ENCODE data around the gene EFEMP2.

Gene EFEMP2

DNA sequence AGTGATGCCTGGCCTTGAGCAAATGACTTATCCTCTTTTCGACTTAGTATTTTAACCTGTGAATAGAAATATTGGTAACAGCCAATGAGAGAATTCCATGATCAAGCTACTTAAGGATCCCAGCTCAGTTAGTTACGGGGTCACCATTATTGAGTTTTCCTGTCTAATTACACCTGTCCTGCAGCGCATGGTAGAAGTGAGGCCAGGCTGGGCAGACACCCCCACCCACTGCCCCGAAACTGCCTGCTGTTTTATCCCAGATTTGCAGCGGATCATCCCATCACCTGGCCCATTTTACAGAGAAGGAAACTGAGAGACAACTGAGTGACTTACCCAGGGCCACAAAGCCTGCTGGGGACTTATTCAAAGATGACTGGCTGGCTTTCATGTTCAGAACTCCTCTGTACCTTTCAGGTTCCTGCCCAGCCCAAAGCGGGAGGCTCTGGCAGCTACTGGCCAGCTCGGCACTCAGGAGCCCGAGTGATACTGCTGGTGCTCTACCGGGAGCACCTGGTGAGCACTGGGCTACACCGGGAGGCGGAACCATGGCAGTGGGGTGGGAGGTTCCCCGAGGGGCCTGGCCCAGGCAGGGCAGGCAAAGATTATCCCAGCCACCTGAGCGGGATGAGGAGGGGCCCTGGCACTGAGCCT is 10.9 kb downstream of the EFEMP2 start:
- Histone ChIP-seq H3K4me3 (ENCODE audit: low read length) (peak overlapping the region; percentile 94), H3K9ac (ENCODE audit: low read length) (peak overlapping the region; percentile 99), H3K9me3 (ENCODE audit: control insufficient read depth, low read length) (no peaks in the 10 kb centered on the region), H3K4me1 (ENCODE audit: control insufficient read depth, insufficient read depth, low read length) (peaks cover 34% of the 10 kb centered on the region), H3K27me3 (replicated peaks; ENCODE audit: control insufficient read depth, insufficient read depth, low read length) (no peaks in the 10 kb centered on the region), H3K36me3 (ENCODE audit: control insufficient read depth, insufficient read depth, low read length, severe bottlenecking) (peaks cover 50% of the 10 kb centered on the region)
- DNase-seq (ENCODE audit: low read depth) = no peak

GRCh38 chr11:65861165-65861505 is 11.5 kb downstream of the EFEMP2 start:
- DNase-seq (ENCODE audit: low read depth) = peak; percentile 38
- H3K27me3 ChIP-seq (replicated peaks; ENCODE audit: control insufficient read depth, insufficient read depth, low read length) = no peaks in the 10 kb centered on the region
- H3K4me3 ChIP-seq (ENCODE audit: low read length) = peak overlapping the region; percentile 94
- H3K9me3 ChIP-seq (ENCODE audit: control insufficient read depth, low read length) = no peaks in the 10 kb centered on the region
- H3K4me1 ChIP-seq (ENCODE audit: control insufficient read depth, insufficient read depth, low read length) = peaks cover 38% of the 10 kb centered on the region
- peak overlapping the region; percentile 99 for H3K9ac ChIP-seq (ENCODE audit: low read length)
- H3K36me3 ChIP-seq (ENCODE audit: control insufficient read depth, insufficient read depth, low read length, severe bottlenecking) = peaks cover 46% of the 10 kb centered on the region

DNA sequence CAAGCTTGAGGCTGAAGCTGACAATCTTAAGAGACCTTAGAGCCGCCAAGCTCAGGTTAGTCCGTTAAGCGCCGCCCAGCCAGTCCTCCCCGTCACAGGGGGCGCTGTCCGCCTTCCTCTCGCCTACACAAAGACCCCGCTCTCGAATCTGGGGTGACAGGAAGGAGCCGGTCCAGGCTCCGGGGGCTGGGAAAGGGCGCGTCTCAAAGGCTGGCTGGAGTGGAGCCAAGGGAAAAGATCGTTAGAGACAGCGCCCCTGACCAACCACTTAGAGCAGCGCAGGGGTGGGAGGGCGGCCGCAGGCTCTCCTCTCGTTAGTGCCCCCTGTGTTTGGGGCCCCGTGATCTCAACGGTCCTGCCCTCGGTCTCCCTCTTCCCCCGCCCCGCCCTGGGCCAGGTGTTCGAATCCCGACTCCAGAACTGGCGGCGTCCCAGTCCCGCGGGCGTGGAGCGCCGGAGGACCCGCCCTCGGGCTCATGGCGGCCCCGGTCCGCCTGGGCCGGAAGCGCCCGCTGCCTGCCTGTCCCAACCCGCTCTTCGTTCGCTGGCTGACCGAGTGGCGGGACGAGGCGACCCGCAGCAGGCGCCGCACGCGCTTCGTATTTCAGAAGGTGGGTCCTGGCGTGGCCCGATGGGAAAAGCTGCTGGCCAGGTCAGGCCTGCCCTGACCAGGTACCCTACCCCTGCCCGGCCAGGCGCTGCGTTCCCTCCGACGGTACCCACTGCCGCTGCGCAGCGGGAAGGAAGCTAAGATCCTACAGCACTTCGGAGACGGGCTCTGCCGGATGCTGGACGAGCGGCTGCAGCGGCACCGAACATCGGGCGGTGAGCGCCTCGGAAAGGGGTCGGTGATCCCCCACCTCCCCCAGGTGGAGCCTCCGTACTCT is 12.1 kb downstream of the EFEMP2 start, which contains the start of gene MUS81:
Gene MUS81 (plus strand): TSS at position 156 of the 887 bp plus-strand sequence. CDS start 321 bp downstream, at position 477.
- H3K9ac ChIP-seq (ENCODE audit: low read length) = peak within 1 kb of the TSS; percentile 99
- H3K4me1 ChIP-seq (ENCODE audit: control insufficient read depth, insufficient read depth, low read length) = peaks cover 44% of the 10 kb centered on the region
- peak; percentile 98 for DNase-seq (ENCODE audit: low read depth)
- H3K9me3 ChIP-seq (ENCODE audit: control insufficient read depth, low read length) = no peaks in the 10 kb centered on the region
- peaks cover 45% of the 10 kb centered on the region for H3K36me3 ChIP-seq (ENCODE audit: control insufficient read depth, insufficient read depth, low read length, severe bottlenecking)
- H3K27me3 ChIP-seq (replicated peaks; ENCODE audit: control insufficient read depth, insufficient read depth, low read length) = no peaks in the 10 kb centered on the region
- peak within 1 kb of the TSS; percentile 94 for H3K4me3 ChIP-seq (ENCODE audit: low read length)

GRCh38 chr11:65859812-65860277 is 12.8 kb downstream of the EFEMP2 start:
- H3K4me1 ChIP-seq (ENCODE audit: control insufficient read depth, insufficient read depth, low read length) = peaks cover 47% of the 10 kb centered on the region
- DNase-seq (ENCODE audit: low read depth) = peak; percentile 49
- peak overlapping the region; percentile 99 for H3K9ac ChIP-seq (ENCODE audit: low read length)
- H3K4me3 ChIP-seq (ENCODE audit: low read length) = peak overlapping the region; percentile 94
- no peaks in the 10 kb centered on the region for H3K27me3 ChIP-seq (replicated peaks; ENCODE audit: control insufficient read depth, insufficient read depth, low read length)
- H3K36me3 ChIP-seq (ENCODE audit: control insufficient read depth, insufficient read depth, low read length, severe bottlenecking) = peaks cover 45% of the 10 kb centered on the region
- H3K9me3 ChIP-seq (ENCODE audit: control insufficient read depth, low read length) = no peaks in the 10 kb centered on the region

DNA sequence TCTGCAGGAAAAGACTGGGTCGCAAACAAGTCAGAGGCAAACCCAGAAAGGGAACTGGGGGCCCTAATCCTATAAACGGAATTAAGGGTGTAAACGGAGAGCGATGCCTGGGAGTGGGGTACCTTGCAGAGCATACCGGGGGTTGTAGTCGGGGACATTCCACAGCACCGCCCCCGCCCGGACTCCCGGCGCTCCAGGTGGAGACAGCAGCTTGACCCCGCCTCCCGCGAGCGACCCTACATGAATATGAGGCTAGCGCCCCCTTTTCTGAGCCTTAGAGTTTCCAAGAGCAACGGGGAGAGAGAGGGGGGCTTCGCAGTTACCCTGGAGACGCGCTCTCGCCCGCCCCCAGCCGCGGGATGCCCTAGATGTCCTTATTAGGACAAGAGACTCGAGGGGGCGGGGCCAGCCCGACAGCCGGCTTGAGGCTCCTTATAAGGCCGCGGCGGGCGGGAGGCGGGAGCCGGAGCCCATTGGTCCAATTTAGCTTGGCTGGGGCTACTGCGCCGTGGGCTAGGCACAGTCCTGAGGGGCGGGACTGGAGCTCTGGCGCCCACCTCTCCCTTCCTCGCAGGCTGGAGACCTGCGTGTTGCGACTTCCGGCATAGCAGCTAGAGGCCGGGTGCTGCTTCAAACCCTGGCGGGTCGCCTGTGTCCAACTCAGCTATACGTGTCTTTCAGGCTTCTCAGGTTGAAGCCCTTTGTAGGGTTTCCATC is 13.3 kb downstream of the EFEMP2 start:
- Histone ChIP-seq H3K9me3 (ENCODE audit: control insufficient read depth, low read length) (no peaks in the 10 kb centered on the region), H3K27me3 (replicated peaks; ENCODE audit: control insufficient read depth, insufficient read depth, low read length) (no peaks in the 10 kb centered on the region), H3K9ac (ENCODE audit: low read length) (peak overlapping the region; percentile 99), H3K4me3 (ENCODE audit: low read length) (peak overlapping the region; percentile 94), H3K4me1 (ENCODE audit: control insufficient read depth, insufficient read depth, low read length) (peaks cover 50% of the 10 kb centered on the region), H3K36me3 (ENCODE audit: control insufficient read depth, insufficient read depth, low read length, severe bottlenecking) (peaks cover 45% of the 10 kb centered on the region)
- DNase-seq (ENCODE audit: low read depth) = peak; percentile 99

DNA sequence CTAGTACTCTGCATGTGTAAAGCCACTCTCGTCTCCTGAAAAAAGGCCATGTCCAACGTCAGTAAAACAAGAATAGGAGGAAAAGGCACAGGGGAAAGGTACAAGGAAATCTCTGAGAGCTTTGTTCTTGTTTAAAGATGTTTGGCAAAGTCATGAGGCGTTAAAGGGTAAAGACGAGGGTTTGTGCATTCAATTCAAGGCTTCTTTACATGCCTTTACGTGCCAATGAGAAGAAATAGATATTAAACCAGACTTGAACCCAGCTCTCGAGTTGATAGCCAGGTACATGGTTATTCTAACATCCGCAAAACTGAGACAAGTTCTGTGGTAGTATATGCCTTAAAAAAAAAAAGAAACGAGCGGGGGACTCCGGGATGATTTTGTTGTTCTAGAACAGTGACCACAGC is 13.9 kb downstream of the EFEMP2 start:
- Histone ChIP-seq H3K4me3 (ENCODE audit: low read length) (peak overlapping the region; percentile 94), H3K36me3 (ENCODE audit: control insufficient read depth, insufficient read depth, low read length, severe bottlenecking) (peaks cover 45% of the 10 kb centered on the region), H3K4me1 (ENCODE audit: control insufficient read depth, insufficient read depth, low read length) (peaks cover 52% of the 10 kb centered on the region), H3K27me3 (replicated peaks; ENCODE audit: control insufficient read depth, insufficient read depth, low read length) (no peaks in the 10 kb centered on the region), H3K9ac (ENCODE audit: low read length) (peak overlapping the region; percentile 99), H3K9me3 (ENCODE audit: control insufficient read depth, low read length) (no peaks in the 10 kb centered on the region)
- DNase-seq (ENCODE audit: low read depth) = no peak

- Histone ChIP-seq H3K36me3 (ENCODE audit: control insufficient read depth, insufficient read depth, low read length, severe bottlenecking) (peaks cover 45% of the 10 kb centered on the region), H3K27me3 (replicated peaks; ENCODE audit: control insufficient read depth, insufficient read depth, low read length) (no peaks in the 10 kb centered on the region), H3K9me3 (ENCODE audit: control insufficient read depth, low read length) (no peaks in the 10 kb centered on the region), H3K9ac (ENCODE audit: low read length) (peak within 1 kb of the TSS; percentile 99), H3K4me3 (ENCODE audit: low read length) (peak within 1 kb of the TSS; percentile 94), H3K4me1 (ENCODE audit: control insufficient read depth, insufficient read depth, low read length) (peaks cover 50% of the 10 kb centered on the region)
- peak; percentile 99 for DNase-seq (ENCODE audit: low read depth)
These were observed 14.5 kb downstream of the EFEMP2 start, which contains the start of gene CFL1 for GRCh38 chr11:65857853-65858680. Gene CFL1 (minus strand): TSS chr11:65858180. CDS start chr11:65858099, 81 bp downstream.

- peak overlapping the region; percentile 94 for H3K4me3 ChIP-seq (ENCODE audit: low read length)
- H3K9ac ChIP-seq (ENCODE audit: low read length) = peak overlapping the region; percentile 96
- peaks cover 45% of the 10 kb centered on the region for H3K36me3 ChIP-seq (ENCODE audit: control insufficient read depth, insufficient read depth, low read length, severe bottlenecking)
- H3K9me3 ChIP-seq (ENCODE audit: control insufficient read depth, low read length) = no peaks in the 10 kb centered on the region
- no peak for DNase-seq (ENCODE audit: low read depth)
- peaks cover 45% of the 10 kb centered on the region for H3K4me1 ChIP-seq (ENCODE audit: control insufficient read depth, insufficient read depth, low read length)
- no peaks in the 10 kb centered on the region for H3K27me3 ChIP-seq (replicated peaks; ENCODE audit: control insufficient read depth, insufficient read depth, low read length)
These were observed 15.1 kb downstream of the EFEMP2 start for GRCh38 chr11:65857500-65857852.

GRCh38 chr11:65856689-65857499 is 15.7 kb downstream of the EFEMP2 start:
- H3K4me3 ChIP-seq (ENCODE audit: low read length) = peak overlapping the region; percentile 94
- DNase-seq (ENCODE audit: low read depth) = peak; percentile 90
- H3K9ac ChIP-seq (ENCODE audit: low read length) = peak overlapping the region; percentile 96
- no peaks in the 10 kb centered on the region for H3K27me3 ChIP-seq (replicated peaks; ENCODE audit: control insufficient read depth, insufficient read depth, low read length)
- H3K36me3 ChIP-seq (ENCODE audit: control insufficient read depth, insufficient read depth, low read length, severe bottlenecking) = peaks cover 45% of the 10 kb centered on the region
- peaks cover 42% of the 10 kb centered on the region for H3K4me1 ChIP-seq (ENCODE audit: control insufficient read depth, insufficient read depth, low read length)
- H3K9me3 ChIP-seq (ENCODE audit: control insufficient read depth, low read length) = no peaks in the 10 kb centered on the region

GRCh38 chr11:65855927-65856363 is 16.7 kb downstream of the EFEMP2 start:
- DNase-seq (ENCODE audit: low read depth) = no peak
- peaks cover 49% of the 10 kb centered on the region for H3K36me3 ChIP-seq (ENCODE audit: control insufficient read depth, insufficient read depth, low read length, severe bottlenecking)

More at GRCh38 chr11:65855927-65856363, 16.7 kb downstream of the EFEMP2 start:
- Histone ChIP-seq H3K4me3 (ENCODE audit: low read length) (peak overlapping the region; percentile 94), H3K4me1 (ENCODE audit: control insufficient read depth, insufficient read depth, low read length) (peaks cover 33% of the 10 kb centered on the region), H3K9me3 (ENCODE audit: control insufficient read depth, low read length) (no peaks in the 10 kb centered on the region), H3K27me3 (replicated peaks; ENCODE audit: control insufficient read depth, insufficient read depth, low read length) (no peaks in the 10 kb centered on the region), H3K9ac (ENCODE audit: low read length) (peak overlapping the region; percentile 96)

All from adipocyte (in vitro differentiated cells).